ENCODE measurements around the gene LST1.

Gene LST1

DNA sequence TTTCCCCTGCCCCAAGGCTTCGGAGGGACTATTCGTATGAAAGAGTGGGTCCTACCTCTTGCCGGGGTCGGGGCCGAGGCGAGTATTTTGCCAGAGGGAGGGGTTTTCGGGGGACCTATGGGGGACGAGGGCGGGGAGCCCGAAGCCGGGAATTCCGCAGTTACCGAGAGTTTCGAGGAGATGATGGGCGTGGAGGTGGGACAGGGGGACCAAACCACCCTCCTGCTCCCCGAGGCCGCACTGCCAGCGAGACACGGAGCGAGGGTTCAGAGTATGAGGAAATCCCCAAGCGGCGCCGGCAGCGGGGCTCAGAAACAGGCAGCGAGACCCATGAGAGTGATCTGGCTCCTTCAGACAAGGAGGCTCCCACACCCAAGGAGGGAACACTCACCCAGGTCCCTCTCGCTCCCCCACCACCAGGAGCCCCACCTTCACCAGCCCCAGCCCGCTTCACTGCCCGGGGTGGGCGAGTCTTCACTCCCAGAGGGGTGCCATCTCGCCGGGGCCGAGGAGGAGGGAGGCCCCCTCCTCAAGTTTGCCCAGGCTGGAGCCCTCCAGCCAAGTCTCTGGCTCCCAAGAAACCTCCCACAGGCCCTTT lies 45.7 kb downstream of the LST1 start:
- no peak for DNase-seq (ENCODE audit: low spot score)
- in situ Hi-C loops (cut with MboI; ENCODE audit: low pct_unique_long_range_greater_than_20kb, low sequenced_read_pairs, unreplicated experiment) = no loop called here
- TF ChIP-seq, protein P1, sequence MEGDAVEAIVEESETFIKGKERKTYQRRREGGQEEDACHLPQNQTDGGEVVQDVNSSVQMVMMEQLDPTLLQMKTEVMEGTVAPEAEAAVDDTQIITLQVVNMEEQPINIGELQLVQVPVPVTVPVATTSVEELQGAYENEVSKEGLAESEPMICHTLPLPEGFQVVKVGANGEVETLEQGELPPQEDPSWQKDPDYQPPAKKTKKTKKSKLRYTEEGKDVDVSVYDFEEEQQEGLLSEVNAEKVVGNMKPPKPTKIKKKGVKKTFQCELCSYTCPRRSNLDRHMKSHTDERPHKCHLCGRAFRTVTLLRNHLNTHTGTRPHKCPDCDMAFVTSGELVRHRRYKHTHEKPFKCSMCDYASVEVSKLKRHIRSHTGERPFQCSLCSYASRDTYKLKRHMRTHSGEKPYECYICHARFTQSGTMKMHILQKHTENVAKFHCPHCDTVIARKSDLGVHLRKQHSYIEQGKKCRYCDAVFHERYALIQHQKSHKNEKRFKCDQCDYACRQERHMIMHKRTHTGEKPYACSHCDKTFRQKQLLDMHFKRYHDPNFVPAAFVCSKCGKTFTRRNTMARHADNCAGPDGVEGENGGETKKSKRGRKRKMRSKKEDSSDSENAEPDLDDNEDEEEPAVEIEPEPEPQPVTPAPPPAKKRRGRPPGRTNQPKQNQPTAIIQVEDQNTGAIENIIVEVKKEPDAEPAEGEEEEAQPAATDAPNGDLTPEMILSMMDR (IDR thresholded peaks at IDR 0.05; ENCODE audit: extremely low read depth, insufficient read depth, missing control alignments) = no peak

- DNase-seq (ENCODE audit: low spot score) = no peak
- TF ChIP-seq, protein P1 (IDR thresholded peaks at IDR 0.05; ENCODE audit: extremely low read depth, insufficient read depth, missing control alignments) = no peak
- in situ Hi-C loops (cut with MboI; ENCODE audit: low pct_unique_long_range_greater_than_20kb, low sequenced_read_pairs, unreplicated experiment) = no loop called here
These were observed 46.3 kb downstream of the LST1 start for GRCh38 chr6:31632279-31632946.

DNA sequence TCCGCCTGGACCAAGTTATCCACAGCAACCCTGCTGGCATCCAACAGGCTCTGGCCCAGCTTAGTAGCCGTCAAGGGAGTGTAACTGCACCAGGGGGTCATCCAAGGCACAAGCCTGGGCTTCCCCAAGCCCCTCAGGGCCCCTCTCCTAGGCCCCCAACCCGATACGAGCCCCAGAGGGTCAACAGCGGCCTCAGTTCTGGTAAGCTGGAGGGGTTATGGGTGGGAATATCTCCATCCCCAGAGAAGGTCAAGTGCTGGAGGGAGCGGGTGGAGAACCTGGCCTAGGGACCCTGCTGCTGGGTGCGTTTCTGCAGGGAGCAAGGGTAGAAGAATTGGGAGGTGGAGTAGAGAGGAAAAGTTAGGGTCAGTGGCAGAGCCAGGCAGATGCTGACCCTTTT lies 47.4 kb downstream of the LST1 start:
- no peak for DNase-seq (ENCODE audit: low spot score)
- TF ChIP-seq, protein P1 (IDR thresholded peaks at IDR 0.05; ENCODE audit: extremely low read depth, insufficient read depth, missing control alignments) = no peak
- in situ Hi-C loops (cut with MboI; ENCODE audit: low pct_unique_long_range_greater_than_20kb, low sequenced_read_pairs, unreplicated experiment) = no loop called here

DNA sequence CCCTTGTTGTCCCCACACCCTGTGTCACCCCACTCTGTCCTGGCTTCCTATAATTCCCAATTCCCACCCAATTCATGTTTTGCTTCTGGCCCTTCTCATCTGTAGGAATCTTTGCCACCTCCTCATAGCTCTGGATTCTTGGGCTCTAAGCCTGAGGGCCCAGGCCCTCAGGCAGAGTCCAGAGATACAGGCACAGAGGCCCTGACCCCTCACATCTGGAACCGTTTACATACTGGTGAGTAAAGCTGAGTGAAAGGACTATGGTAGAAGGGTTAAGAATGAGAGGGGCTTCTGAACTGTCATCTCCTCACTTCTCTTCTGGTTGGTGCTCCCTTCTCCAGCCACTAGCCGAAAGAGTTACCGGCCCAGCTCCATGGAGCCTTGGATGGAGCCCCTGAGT lies 48.1 kb downstream of the LST1 start:
- TF ChIP-seq, protein P1 (IDR thresholded peaks at IDR 0.05; ENCODE audit: extremely low read depth, insufficient read depth, missing control alignments) = no peak
- in situ Hi-C loops (cut with MboI; ENCODE audit: low pct_unique_long_range_greater_than_20kb, low sequenced_read_pairs, unreplicated experiment) = no loop called here
- no peak for DNase-seq (ENCODE audit: low spot score)

DNA sequence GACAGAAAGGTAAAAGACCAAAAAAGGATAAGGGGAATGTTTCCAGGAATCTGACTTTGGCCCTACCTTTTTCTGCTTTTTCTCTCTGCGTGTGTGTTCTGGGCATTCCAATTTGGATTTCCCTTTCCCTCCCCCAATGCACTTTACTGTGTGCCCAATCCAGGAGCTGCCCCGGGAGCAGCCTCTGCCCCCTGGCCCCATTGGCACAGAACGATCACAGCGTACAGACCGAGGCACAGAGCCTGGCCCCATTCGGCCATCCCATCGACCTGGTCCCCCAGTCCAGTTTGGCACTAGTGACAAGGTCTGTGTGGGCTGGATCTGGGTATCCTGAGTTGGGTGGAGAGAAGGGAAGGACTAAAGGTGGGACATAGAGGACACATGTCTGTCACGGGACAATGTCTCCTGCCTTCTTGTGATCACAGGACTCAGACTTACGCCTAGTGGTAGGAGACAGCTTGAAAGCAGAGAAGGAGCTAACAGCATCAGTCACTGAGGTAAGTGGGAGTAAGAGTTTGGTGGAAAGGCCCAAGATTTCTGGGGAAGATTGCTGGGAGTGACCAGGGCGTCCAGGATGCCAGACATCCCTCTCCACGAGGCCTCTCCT lies 49.0 kb downstream of the LST1 start:
- TF ChIP-seq, protein P1 (IDR thresholded peaks at IDR 0.05; ENCODE audit: extremely low read depth, insufficient read depth, missing control alignments) = no peak
- in situ Hi-C loops (cut with MboI; ENCODE audit: low pct_unique_long_range_greater_than_20kb, low sequenced_read_pairs, unreplicated experiment) = no loop called here
- DNase-seq (ENCODE audit: low spot score) = no peak

- no peak for DNase-seq (ENCODE audit: low spot score)
- TF ChIP-seq, protein P1 (IDR thresholded peaks at IDR 0.05; ENCODE audit: extremely low read depth, insufficient read depth, missing control alignments) = no peak
- in situ Hi-C loops (cut with MboI; ENCODE audit: low pct_unique_long_range_greater_than_20kb, low sequenced_read_pairs, unreplicated experiment) = no loop called here
These were observed 50.9 kb downstream of the LST1 start for GRCh38 chr6:31636698-31637596.

Data from GM13977 (cell line).